GM12878 (cell line): ENCODE results near the gene CA5A. TPM values are rescaled to one million over a fixed set of nuclear protein-coding genes. Genes with fewer than 3 reads are reported as not detected.

ENCODE experiments used
- ATAC-seq: fragments of 200-7000 bp; cut with Tn5 transposase; 3 replicates; pipeline ENCODE4 v1.9.1; 2020; ENCODE audit warnings: mild to moderate bottlenecking, moderate library complexity
- BruUV-seq: library from RNA; stranded (reverse); fragments of 400-500 nt; replicated peaks from 2 replicates; lab custom pipeline; 2021; lab: Mats Ljungman, UMichigan
- CTCF ChIA-PET: fragments of 300-600 bp; sonication (Branson Sonifier 250); formaldehyde crosslinking; extraction: SDS; loops from one replicate; lab custom pipeline; 2021; ENCODE audit warnings: inconsistent platforms; lab: Yijun Ruan, JAX
- POLR2A ChIA-PET: fragments of 350-600 bp; formaldehyde crosslinking; extraction: SDS; loops from one replicate; lab custom pipeline; 2021; ENCODE audit warnings: inconsistent platforms; lab: Charles Lee
- RAD21 ChIA-PET: fragments of 300-600 bp; sonication (Branson Sonifier 250); formaldehyde crosslinking; loops from one replicate; lab custom pipeline; 2023; ENCODE audit warnings: antibody characterized with exemption; ENCODE audit not compliant: unreplicated experiment; lab: Charles Lee
- SMC1A ChIA-PET: fragments of 300-600 bp; sonication (Branson Sonifier 250); formaldehyde crosslinking; loops from one replicate; lab custom pipeline; 2023; ENCODE audit not compliant: unreplicated experiment, uncharacterized antibody; lab: Charles Lee
- DNase-seq: peaks from one replicate; pipeline ENCODE4 v3.0.0-alpha.2; 2011; ENCODE audit warnings: low read depth, low spot score
- FAIRE-seq: peaks from 3 replicates; lab custom pipeline; 2011; peaks lifted over from hg19 to GRCh38; lab: Jason Lieb, UNC
- H2AFZ ChIP-seq: 2 replicates; pipeline ENCODE4 v1.6.0; 2011; ENCODE audit warnings: low read depth, low read length, control low read depth; ENCODE audit not compliant: control insufficient read depth
- H3K27ac ChIP-seq: 2 replicates; pipeline ENCODE4 v1.5.1; 2011; ENCODE audit warnings: control low read depth; ENCODE audit not compliant: control insufficient read depth, insufficient read depth
- H3K27me3 ChIP-seq, 2 experiments: replicated peaks in 1 of 2; 2 replicates each; pipeline versions ENCODE4 v1.6.0 to v1.6.1; 2011; ENCODE audit warnings: low read length in 1 of 2; ENCODE audit not compliant: control insufficient read depth in 2 of 2, insufficient read depth in 2 of 2
- H3K36me3 ChIP-seq, 2 experiments: 2 replicates each; pipeline ENCODE4 v1.5.1; 2011; ENCODE audit warnings: low read length in 1 of 2; ENCODE audit not compliant: control insufficient read depth in 2 of 2, insufficient read depth in 2 of 2
- H3K4me1 ChIP-seq: 2 replicates; pipeline ENCODE4 v1.6.1; 2011; ENCODE audit warnings: mild to moderate bottlenecking, low read length, moderate library complexity, mixed read lengths; ENCODE audit not compliant: control insufficient read depth, insufficient read depth
- H3K4me2 ChIP-seq: 2 replicates; pipeline ENCODE4 v1.6.0; 2011; ENCODE audit warnings: control low read depth; ENCODE audit not compliant: control insufficient read depth, insufficient read depth
- H3K4me3 ChIP-seq: fragments of 200-600 bp; sonication (generic); 2 replicates; pipeline ENCODE4 v1.5.1; 2016
- H3K79me2 ChIP-seq: 2 replicates; pipeline ENCODE4 v1.6.0; 2011; ENCODE audit warnings: low read length; ENCODE audit not compliant: control insufficient read depth, insufficient read depth
- H3K9ac ChIP-seq: 2 replicates; pipeline ENCODE4 v1.8.0; 2011; ENCODE audit warnings: low read length, control low read depth, mixed read lengths; ENCODE audit not compliant: control insufficient read depth, insufficient read depth
- H3K9me3 ChIP-seq: replicated peaks from 3 replicates; pipeline ENCODE4 v1.5.1; 2011; ENCODE audit warnings: mild to moderate bottlenecking, low read length; ENCODE audit not compliant: control insufficient read depth, insufficient read depth
- H4K20me1 ChIP-seq: 2 replicates; pipeline ENCODE4 v1.6.0; 2011; ENCODE audit not compliant: control insufficient read depth, insufficient read depth
- EED ChIP-seq: sonication (generic); IDR thresholded peaks from 2 replicates; pipeline ENCODE4 v1.6.1; 2016; ENCODE audit warnings: antibody characterized with exemption, low read depth
- GATAD2B ChIP-seq: fragments of 450-650 bp; conservative IDR thresholded peaks from 2 replicates; pipeline ENCODE4 v1.6.1; 2017; ENCODE audit warnings: low read depth, mild to moderate bottlenecking, moderate library complexity
- KLF5 ChIP-seq: fragments of 450-650 bp; IDR thresholded peaks from 2 replicates; pipeline ENCODE4 v1.6.1; 2014; ENCODE audit warnings: mild to moderate bottlenecking; ENCODE audit not compliant: partially characterized antibody
- SMARCA5 ChIP-seq: fragments of 450-650 bp; IDR thresholded peaks from 2 replicates; pipeline ENCODE4 v1.6.1; 2017; ENCODE audit warnings: mild to moderate bottlenecking
- SREBF2 ChIP-seq: IDR thresholded peaks from 2 replicates; pipeline ENCODE4 v1.6.1; 2012; ENCODE audit warnings: mild to moderate bottlenecking, low read length
- TCF12 ChIP-seq: IDR thresholded peaks from 2 replicates; pipeline ENCODE4 v1.6.1; 2011; ENCODE audit warnings: low read depth, mild to moderate bottlenecking, low read length
- ZNF274 ChIP-seq: IDR thresholded peaks from one replicate; pipeline ENCODE4 v1.8.0; 2011; ENCODE audit not compliant: insufficient read length, insufficient read depth
- WGBS: methylation state at CpG from one replicate; pipeline ENCODE4 v1.1.6; 2016; ENCODE audit warnings: low lambda C conversion rate; ENCODE audit not compliant: insufficient replicate concordance, insufficient coverage; ENCODE audit errors: missing lambda C conversion rate; 5-methylcytosine and 5-hydroxymethylcytosine counted together
- in situ Hi-C: fragments of 300-500 bp; cut with MboI; formaldehyde crosslinking; loops from 9 replicates; pipeline ENCODE4 v1.14.3; 2018; ENCODE audit warnings: mixed read lengths
- intact Hi-C: fragments of 100-400 bp; cut with micrococcal nuclease; formaldehyde crosslinking; loops from one replicate; pipeline ENCODE4 v1.14.2; 2022; ENCODE audit not compliant: unreplicated experiment
- polyA plus RNA-seq, 11 experiments: library from polyadenylated mRNA; depleted of rRNA in 4 of 11; unstranded in 6 of 11; stranded (reverse) in 5 of 11; fragments of >200 nt; fragmentation: Nextera tagmentation in 4 of 11; fragmentation: Illumina TruSeq in 1 of 11; extraction: Ambion mirVana in 4 of 11; extraction: Trizol in 1 of 11; gene quantifications; 1 replicate in 1 of 11; 2 replicates in 10 of 11; pipeline versions ENCODE4 v1.2.1 to v1.2.3, GENCODE V29; 2011 to 2016; ENCODE audit warnings: inconsistent platforms in 2 of 11, missing spikeins in 2 of 11, low read depth in 1 of 11
- total RNA-seq, 4 experiments: library from RNA; depleted of rRNA in 3 of 4; stranded (reverse); fragments of >200 nt in 3 of 4; fragmentation: Illumina TruSeq in 1 of 4; extraction: Trizol in 1 of 4; gene quantifications; 2 replicates each; pipeline versions ENCODE4 v1.2.1 to v1.2.3, GENCODE V29; 2013 to 2021
- TF ChIP-seq, protein P1 (sequence below): fragments of 450-650 bp; IDR thresholded peaks from 2 replicates; pipeline ENCODE4 v1.6.1; 2018; ENCODE audit warnings: borderline replicate concordance, mild to moderate bottlenecking; ENCODE audit not compliant: partially characterized antibody
- TF ChIP-seq, protein P2 (sequence below): IDR thresholded peaks from 2 replicates; pipeline ENCODE4 v1.6.1; 2012; ENCODE audit warnings: improper control_type of control experiment, low read depth, low read length; ENCODE audit not compliant: insufficient replicate concordance

CA5A gene
- total and polyA plus RNA-seq, 10 of the 15 experiments (the other 5 are each of a cell fraction or from before 2014, with no cell fraction given) = not detected

DNA sequence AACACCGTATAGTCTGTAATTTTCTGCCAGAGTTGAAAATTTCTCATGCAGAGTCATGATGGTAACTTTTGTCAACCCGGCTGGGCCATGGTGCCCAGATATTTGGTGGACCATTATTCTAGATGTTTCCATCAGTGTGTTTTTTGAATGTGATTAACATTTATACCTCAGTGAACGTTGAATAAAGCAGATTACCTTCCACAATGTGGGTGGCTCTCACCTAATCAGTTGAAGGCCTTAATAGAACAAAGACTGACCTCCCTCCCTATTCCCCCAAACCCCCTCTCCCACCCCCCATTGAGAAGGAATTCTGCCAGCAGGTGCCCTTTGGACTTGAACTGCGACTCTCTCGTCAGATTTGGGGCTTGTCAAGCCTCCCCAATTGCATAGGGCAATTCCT, 6.4 kb upstream of the CA5A start:
- no peaks in the 10 kb centered on the region for H3K36me3 ChIP-seq
- 24% methylated on average over 5 of the region's 5 CpGs for WGBS
- H4K20me1 ChIP-seq = no peaks in the 10 kb centered on the region
- no TSS peak for BruUV-seq
- ATAC-seq (no peak), DNase-seq (no peak)
- H3K27me3 ChIP-seq = no peaks in the 10 kb centered on the region
- ChIA-PET RAD21 (no interaction called here), POLR2A (no interaction called here)
- intact Hi-C loops = no loop called here
- H3K4me3 ChIP-seq = no peak overlapping the region
- H3K27ac ChIP-seq = no peak overlapping the region
- TF ChIP-seq, protein P1, sequence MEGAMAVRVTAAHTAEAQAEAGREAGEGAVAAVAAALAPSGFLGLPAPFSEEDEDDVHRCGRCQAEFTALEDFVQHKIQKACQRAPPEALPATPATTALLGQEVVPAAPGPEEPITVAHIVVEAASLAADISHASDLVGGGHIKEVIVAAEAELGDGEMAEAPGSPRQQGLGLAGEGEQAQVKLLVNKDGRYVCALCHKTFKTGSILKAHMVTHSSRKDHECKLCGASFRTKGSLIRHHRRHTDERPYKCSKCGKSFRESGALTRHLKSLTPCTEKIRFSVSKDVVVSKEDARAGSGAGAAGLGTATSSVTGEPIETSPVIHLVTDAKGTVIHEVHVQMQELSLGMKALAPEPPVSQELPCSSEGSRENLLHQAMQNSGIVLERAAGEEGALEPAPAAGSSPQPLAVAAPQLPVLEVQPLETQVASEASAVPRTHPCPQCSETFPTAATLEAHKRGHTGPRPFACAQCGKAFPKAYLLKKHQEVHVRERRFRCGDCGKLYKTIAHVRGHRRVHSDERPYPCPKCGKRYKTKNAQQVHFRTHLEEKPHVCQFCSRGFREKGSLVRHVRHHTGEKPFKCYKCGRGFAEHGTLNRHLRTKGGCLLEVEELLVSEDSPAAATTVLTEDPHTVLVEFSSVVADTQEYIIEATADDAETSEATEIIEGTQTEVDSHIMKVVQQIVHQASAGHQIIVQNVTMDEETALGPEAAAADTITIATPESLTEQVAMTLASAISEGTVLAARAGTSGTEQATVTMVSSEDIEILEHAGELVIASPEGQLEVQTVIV = no peak
- TF ChIP-seq KLF5 (no peak), SMARCA5 (no peak), EED (no peak), SREBF2 (no peak), ZNF274 (no peak), TCF12 (no peak), GATAD2B (no peak)
- TF ChIP-seq, protein P2, sequence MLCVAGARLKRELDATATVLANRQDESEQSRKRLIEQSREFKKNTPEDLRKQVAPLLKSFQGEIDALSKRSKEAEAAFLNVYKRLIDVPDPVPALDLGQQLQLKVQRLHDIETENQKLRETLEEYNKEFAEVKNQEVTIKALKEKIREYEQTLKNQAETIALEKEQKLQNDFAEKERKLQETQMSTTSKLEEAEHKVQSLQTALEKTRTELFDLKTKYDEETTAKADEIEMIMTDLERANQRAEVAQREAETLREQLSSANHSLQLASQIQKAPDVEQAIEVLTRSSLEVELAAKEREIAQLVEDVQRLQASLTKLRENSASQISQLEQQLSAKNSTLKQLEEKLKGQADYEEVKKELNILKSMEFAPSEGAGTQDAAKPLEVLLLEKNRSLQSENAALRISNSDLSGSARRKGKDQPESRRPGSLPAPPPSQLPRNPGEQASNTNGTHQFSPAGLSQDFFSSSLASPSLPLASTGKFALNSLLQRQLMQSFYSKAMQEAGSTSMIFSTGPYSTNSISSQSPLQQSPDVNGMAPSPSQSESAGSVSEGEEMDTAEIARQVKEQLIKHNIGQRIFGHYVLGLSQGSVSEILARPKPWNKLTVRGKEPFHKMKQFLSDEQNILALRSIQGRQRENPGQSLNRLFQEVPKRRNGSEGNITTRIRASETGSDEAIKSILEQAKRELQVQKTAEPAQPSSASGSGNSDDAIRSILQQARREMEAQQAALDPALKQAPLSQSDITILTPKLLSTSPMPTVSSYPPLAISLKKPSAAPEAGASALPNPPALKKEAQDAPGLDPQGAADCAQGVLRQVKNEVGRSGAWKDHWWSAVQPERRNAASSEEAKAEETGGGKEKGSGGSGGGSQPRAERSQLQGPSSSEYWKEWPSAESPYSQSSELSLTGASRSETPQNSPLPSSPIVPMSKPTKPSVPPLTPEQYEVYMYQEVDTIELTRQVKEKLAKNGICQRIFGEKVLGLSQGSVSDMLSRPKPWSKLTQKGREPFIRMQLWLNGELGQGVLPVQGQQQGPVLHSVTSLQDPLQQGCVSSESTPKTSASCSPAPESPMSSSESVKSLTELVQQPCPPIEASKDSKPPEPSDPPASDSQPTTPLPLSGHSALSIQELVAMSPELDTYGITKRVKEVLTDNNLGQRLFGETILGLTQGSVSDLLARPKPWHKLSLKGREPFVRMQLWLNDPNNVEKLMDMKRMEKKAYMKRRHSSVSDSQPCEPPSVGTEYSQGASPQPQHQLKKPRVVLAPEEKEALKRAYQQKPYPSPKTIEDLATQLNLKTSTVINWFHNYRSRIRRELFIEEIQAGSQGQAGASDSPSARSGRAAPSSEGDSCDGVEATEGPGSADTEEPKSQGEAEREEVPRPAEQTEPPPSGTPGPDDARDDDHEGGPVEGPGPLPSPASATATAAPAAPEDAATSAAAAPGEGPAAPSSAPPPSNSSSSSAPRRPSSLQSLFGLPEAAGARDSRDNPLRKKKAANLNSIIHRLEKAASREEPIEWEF = no peak
- TF ChIP-seq, all 136 proteins: peak for 0
- Histone ChIP-seq H3K4me1 (no peaks in the 10 kb centered on the region), H3K79me2 (no peaks in the 10 kb centered on the region), H3K9ac (no peak overlapping the region), H3K9me3 (no peaks in the 10 kb centered on the region), H2AFZ (no peak overlapping the region), H3K4me2 (no peak overlapping the region)
- ChIA-PET CTCF (no interaction called here), SMC1A (interaction anchor here (0.7 kb wide), 1 partner anchor 403 kb away, joined by 3 read pairs; no protein-coding TSS in a partner anchor)
- FAIRE-seq = no peak
- in situ Hi-C loops = no loop called here
